ENCODE data around the gene CASP2.

CASP2 gene

GRCh38 chr7:143300959-143301935 is 13.1 kb downstream of the CASP2 start:
- Histone ChIP-seq H3K27ac (ENCODE audit: low read length) (no peak overlapping the region), H3K36me3 (ENCODE audit: control insufficient read depth, low read depth, low read length) (peaks cover 81% of the 10 kb centered on the region), H3K4me1 (ENCODE audit: control insufficient read depth, low read depth, low read length) (no peaks in the 10 kb centered on the region), H3K9ac (ENCODE audit: low read length) (no peak overlapping the region), H3K9me3 (ENCODE audit: control insufficient read depth, low read depth, low read length) (no peaks in the 10 kb centered on the region), H3K27me3 (ENCODE audit: control insufficient read depth, insufficient read depth, low read length) (no peaks in the 10 kb centered on the region), H3K4me3 (ENCODE audit: low read length) (no peak overlapping the region)

- Histone ChIP-seq H3K9me3 (ENCODE audit: control insufficient read depth, low read depth, low read length) (no peaks in the 10 kb centered on the region), H3K27me3 (ENCODE audit: control insufficient read depth, insufficient read depth, low read length) (no peaks in the 10 kb centered on the region), H3K36me3 (ENCODE audit: control insufficient read depth, low read depth, low read length) (peaks cover 77% of the 10 kb centered on the region), H3K4me1 (ENCODE audit: control insufficient read depth, low read depth, low read length) (no peaks in the 10 kb centered on the region), H3K27ac (ENCODE audit: low read length) (no peak overlapping the region), H3K9ac (ENCODE audit: low read length) (no peak overlapping the region), H3K4me3 (ENCODE audit: low read length) (no peak overlapping the region)
Measured at GRCh38 chr7:143303733-143304132, 15.6 kb downstream of the CASP2 start.

- H3K27ac ChIP-seq (ENCODE audit: low read length): no peak overlapping the region
- no peak overlapping the region for H3K9ac ChIP-seq (ENCODE audit: low read length)
- H3K27me3 ChIP-seq (ENCODE audit: control insufficient read depth, insufficient read depth, low read length): no peaks in the 10 kb centered on the region
- H3K36me3 ChIP-seq (ENCODE audit: control insufficient read depth, low read depth, low read length): peaks cover 74% of the 10 kb centered on the region
- H3K9me3 ChIP-seq (ENCODE audit: control insufficient read depth, low read depth, low read length): no peaks in the 10 kb centered on the region
- H3K4me3 ChIP-seq (ENCODE audit: low read length): no peak overlapping the region
- H3K4me1 ChIP-seq (ENCODE audit: control insufficient read depth, low read depth, low read length): no peaks in the 10 kb centered on the region
Measured at GRCh38 chr7:143304938-143305337, 16.8 kb downstream of the CASP2 start.

GRCh38 chr7:143305423-143306070 is 17.4 kb downstream of the CASP2 start:
- Histone ChIP-seq H3K4me3 (ENCODE audit: low read length) (no peak overlapping the region), H3K4me1 (ENCODE audit: control insufficient read depth, low read depth, low read length) (no peaks in the 10 kb centered on the region), H3K9ac (ENCODE audit: low read length) (no peak overlapping the region), H3K27me3 (ENCODE audit: control insufficient read depth, insufficient read depth, low read length) (no peaks in the 10 kb centered on the region), H3K27ac (ENCODE audit: low read length) (no peak overlapping the region), H3K9me3 (ENCODE audit: control insufficient read depth, low read depth, low read length) (no peaks in the 10 kb centered on the region), H3K36me3 (ENCODE audit: control insufficient read depth, low read depth, low read length) (peaks cover 68% of the 10 kb centered on the region)

GRCh38 chr7:143308632-143309031 is 20.5 kb downstream of the CASP2 start:
- no peaks in the 10 kb centered on the region for H3K9me3 ChIP-seq (ENCODE audit: control insufficient read depth, low read depth, low read length)
- no peak overlapping the region for H3K27ac ChIP-seq (ENCODE audit: low read length)
- H3K9ac ChIP-seq (ENCODE audit: low read length): no peak overlapping the region
- H3K4me3 ChIP-seq (ENCODE audit: low read length): no peak overlapping the region
- peaks cover 42% of the 10 kb centered on the region for H3K36me3 ChIP-seq (ENCODE audit: control insufficient read depth, low read depth, low read length)
- no peaks in the 10 kb centered on the region for H3K27me3 ChIP-seq (ENCODE audit: control insufficient read depth, insufficient read depth, low read length)
- H3K4me1 ChIP-seq (ENCODE audit: control insufficient read depth, low read depth, low read length): no peaks in the 10 kb centered on the region

- no peaks in the 10 kb centered on the region for H3K36me3 ChIP-seq (ENCODE audit: control insufficient read depth, low read depth, low read length)
- H3K4me1 ChIP-seq (ENCODE audit: control insufficient read depth, low read depth, low read length): no peaks in the 10 kb centered on the region
- H3K9ac ChIP-seq (ENCODE audit: low read length): no peak overlapping the region
- H3K27me3 ChIP-seq (ENCODE audit: control insufficient read depth, insufficient read depth, low read length): no peaks in the 10 kb centered on the region
- no peak overlapping the region for H3K4me3 ChIP-seq (ENCODE audit: low read length)
- no peaks in the 10 kb centered on the region for H3K9me3 ChIP-seq (ENCODE audit: control insufficient read depth, low read depth, low read length)
- no peak overlapping the region for H3K27ac ChIP-seq (ENCODE audit: low read length)
Measured at GRCh38 chr7:143314127-143314526, 26.0 kb downstream of the CASP2 start.

GRCh38 chr7:143315776-143316175 is 27.6 kb downstream of the CASP2 start, which contains the start of gene CLCN1:
Gene CLCN1 (plus strand): TSS chr7:143316111. CDS start chr7:143316213, 102 bp downstream.
- no peaks in the 10 kb centered on the region for H3K27me3 ChIP-seq (ENCODE audit: control insufficient read depth, insufficient read depth, low read length)
- H3K4me1 ChIP-seq (ENCODE audit: control insufficient read depth, low read depth, low read length): no peaks in the 10 kb centered on the region
- no peaks in the 10 kb centered on the region for H3K9me3 ChIP-seq (ENCODE audit: control insufficient read depth, low read depth, low read length)
- no peak within 1 kb of the TSS for H3K9ac ChIP-seq (ENCODE audit: low read length)
- H3K4me3 ChIP-seq (ENCODE audit: low read length): no peak within 1 kb of the TSS
- H3K36me3 ChIP-seq (ENCODE audit: control insufficient read depth, low read depth, low read length): no peaks in the 10 kb centered on the region
- no peak within 1 kb of the TSS for H3K27ac ChIP-seq (ENCODE audit: low read length)

- no peak overlapping the region for H3K4me3 ChIP-seq (ENCODE audit: low read length)
- H3K27ac ChIP-seq (ENCODE audit: low read length): no peak overlapping the region
- no peaks in the 10 kb centered on the region for H3K4me1 ChIP-seq (ENCODE audit: control insufficient read depth, low read depth, low read length)
- no peak overlapping the region for H3K9ac ChIP-seq (ENCODE audit: low read length)
- no peaks in the 10 kb centered on the region for H3K27me3 ChIP-seq (ENCODE audit: control insufficient read depth, insufficient read depth, low read length)
- no peaks in the 10 kb centered on the region for H3K36me3 ChIP-seq (ENCODE audit: control insufficient read depth, low read depth, low read length)
- H3K9me3 ChIP-seq (ENCODE audit: control insufficient read depth, low read depth, low read length): no peaks in the 10 kb centered on the region
Measured at GRCh38 chr7:143316492-143316891, 28.3 kb downstream of the CASP2 start.

- no peak overlapping the region for H3K27ac ChIP-seq (ENCODE audit: low read length)
- no peak overlapping the region for H3K4me3 ChIP-seq (ENCODE audit: low read length)
- no peaks in the 10 kb centered on the region for H3K27me3 ChIP-seq (ENCODE audit: control insufficient read depth, insufficient read depth, low read length)
Measured at GRCh38 chr7:143318661-143319060, 30.5 kb downstream of the CASP2 start.

GRCh38 chr7:143320620-143321019 is 32.5 kb downstream of the CASP2 start:
- H3K27ac ChIP-seq (ENCODE audit: low read length): no peak overlapping the region
- H3K36me3 ChIP-seq (ENCODE audit: control insufficient read depth, low read depth, low read length): no peaks in the 10 kb centered on the region
- no peak overlapping the region for H3K4me3 ChIP-seq (ENCODE audit: low read length)
- H3K9me3 ChIP-seq (ENCODE audit: control insufficient read depth, low read depth, low read length): no peaks in the 10 kb centered on the region
- no peaks in the 10 kb centered on the region for H3K27me3 ChIP-seq (ENCODE audit: control insufficient read depth, insufficient read depth, low read length)
- no peak overlapping the region for H3K9ac ChIP-seq (ENCODE audit: low read length)
- H3K4me1 ChIP-seq (ENCODE audit: control insufficient read depth, low read depth, low read length): no peaks in the 10 kb centered on the region

More at GRCh38 chr7:143318661-143319060, 30.5 kb downstream of the CASP2 start:
- H3K36me3 ChIP-seq (ENCODE audit: control insufficient read depth, low read depth, low read length): no peaks in the 10 kb centered on the region
- H3K9me3 ChIP-seq (ENCODE audit: control insufficient read depth, low read depth, low read length): no peaks in the 10 kb centered on the region
- H3K9ac ChIP-seq (ENCODE audit: low read length): no peak overlapping the region
- H3K4me1 ChIP-seq (ENCODE audit: control insufficient read depth, low read depth, low read length): no peaks in the 10 kb centered on the region

GRCh38 chr7:143321242-143321641 is 33.1 kb downstream of the CASP2 start:
- Histone ChIP-seq H3K9me3 (ENCODE audit: control insufficient read depth, low read depth, low read length) (no peaks in the 10 kb centered on the region), H3K27me3 (ENCODE audit: control insufficient read depth, insufficient read depth, low read length) (no peaks in the 10 kb centered on the region), H3K4me3 (ENCODE audit: low read length) (no peak overlapping the region), H3K36me3 (ENCODE audit: control insufficient read depth, low read depth, low read length) (no peaks in the 10 kb centered on the region), H3K9ac (ENCODE audit: low read length) (no peak overlapping the region), H3K4me1 (ENCODE audit: control insufficient read depth, low read depth, low read length) (no peaks in the 10 kb centered on the region), H3K27ac (ENCODE audit: low read length) (no peak overlapping the region)

Measured in iPS-18a (cell line).